GM21717 (cell line): ENCODE data around the gene TBC1D13.
A peak's percentile ranks its signal among the peaks of the same experiment; 100 is the strongest.
"Not testable (repeated sequence)": the region's sequence is repeated elsewhere in the genome, so short reads cannot be mapped to it uniquely, and the experiment has no call there.

Experiments used
- ATAC-seq: cut with Tn5 transposase; IDR thresholded peaks from one replicate; pipeline ENCODE4 v1.9.1; 2021; ENCODE audit warnings: mild to moderate bottlenecking, moderate library complexity; ENCODE audit not compliant: unreplicated experiment

The TBC1D13 gene

DNA sequence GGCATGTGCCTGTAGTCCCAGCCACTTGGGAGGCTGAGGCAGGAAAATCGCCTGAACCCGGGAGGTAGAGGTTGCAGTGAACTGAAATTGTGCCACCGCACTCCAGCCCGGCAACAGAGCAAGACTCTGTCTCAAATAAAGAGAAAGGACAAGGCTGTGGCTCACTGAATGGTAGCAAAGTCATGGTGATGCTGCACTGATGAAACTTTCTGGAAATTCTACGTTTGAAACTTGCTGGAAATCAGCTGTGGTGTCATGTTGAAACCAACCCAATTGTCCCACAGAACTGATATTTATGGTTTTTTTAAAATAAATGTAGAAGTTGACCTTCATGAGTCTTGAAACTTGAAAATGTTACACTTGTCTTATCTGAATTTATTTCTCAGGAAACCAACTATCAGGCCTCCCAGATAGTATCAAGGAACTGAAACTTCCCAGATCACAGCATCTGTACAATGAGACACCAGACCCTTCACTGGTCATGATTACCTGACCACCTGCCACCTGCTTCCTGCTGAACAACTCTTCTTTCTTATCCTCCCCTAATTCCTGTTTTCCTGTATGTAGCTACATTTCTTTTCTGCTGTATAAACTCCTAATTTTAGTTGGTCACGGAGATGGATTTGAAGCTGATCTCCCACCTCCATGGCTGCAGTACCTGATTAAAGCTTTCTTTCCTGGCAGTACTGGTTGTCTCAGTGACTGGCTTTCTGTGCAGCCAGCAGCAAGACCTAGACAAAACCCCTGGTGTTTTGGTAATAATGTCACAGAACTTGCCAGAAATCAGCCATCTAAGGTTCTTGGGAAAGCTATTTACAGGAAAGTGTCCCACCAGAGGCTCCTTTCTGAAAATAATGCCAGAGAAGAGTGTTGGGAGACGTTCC lies 5.6 kb upstream of the TBC1D13 start:
- ATAC-seq = no peak

DNA sequence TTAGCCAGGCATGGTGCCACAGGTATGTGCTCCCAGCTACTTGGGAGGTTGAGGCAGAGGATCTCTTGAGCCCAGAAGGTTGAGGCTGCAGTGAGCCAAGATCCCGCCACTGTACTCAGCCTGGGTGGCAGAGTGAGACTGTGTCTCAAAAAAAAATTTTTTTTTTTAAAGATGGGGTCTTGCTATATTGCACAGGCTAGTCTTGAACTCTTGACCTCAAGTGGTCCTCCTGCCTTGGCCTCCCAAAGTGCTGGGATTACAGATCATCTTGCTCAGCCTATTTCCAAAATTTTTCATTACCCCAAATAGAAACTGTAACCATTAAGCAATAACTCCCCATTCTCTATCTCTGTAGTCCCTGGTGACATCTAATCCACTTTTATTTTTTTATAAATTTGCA lies 4.4 kb upstream of the TBC1D13 start:
- ATAC-seq = no peak

DNA sequence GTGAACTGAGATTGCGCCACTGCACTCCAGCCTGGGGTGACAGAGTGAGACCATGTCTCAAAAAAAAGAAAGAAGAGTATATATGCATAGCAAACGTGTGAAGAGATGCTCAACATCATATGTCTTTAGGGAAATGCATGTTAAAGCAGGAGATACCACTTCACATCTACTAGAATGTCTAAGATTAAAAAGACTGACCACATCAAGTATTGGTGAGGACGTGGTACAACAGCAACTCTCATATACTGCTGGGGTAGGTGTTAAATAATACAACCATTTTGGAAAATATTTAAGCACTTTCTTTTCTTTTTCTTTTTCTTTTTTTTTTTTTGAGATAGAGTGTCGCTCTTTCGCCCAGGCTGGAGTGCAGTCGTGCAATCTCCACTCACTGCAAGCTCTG lies 1.6 kb upstream of the TBC1D13 start:
- no peak for ATAC-seq

DNA sequence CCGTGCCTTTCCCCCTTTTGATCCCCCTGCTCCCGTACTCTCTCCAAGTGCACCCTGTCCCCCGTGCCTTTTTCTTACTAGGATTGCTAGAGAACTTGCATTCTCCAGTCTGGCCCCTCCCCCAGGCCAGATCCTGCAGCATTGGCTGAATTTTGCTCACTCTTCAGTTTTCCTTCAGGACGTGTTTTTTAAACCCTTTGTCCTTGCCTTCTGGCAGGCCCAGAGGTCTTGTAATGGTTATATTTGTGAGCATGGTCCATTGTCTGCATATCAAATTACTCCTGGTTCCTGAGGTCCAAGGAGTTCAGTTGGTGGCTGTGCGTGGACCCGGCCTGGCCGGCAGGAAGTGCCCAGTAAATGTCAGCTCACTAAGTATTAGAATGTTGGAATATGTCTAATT lies 606 bp downstream of the TBC1D13 start:
- no peak for ATAC-seq

GRCh38 chr9:128788445-128788844 lies 1.4 kb downstream of the TBC1D13 start:
- ATAC-seq = no peak

DNA sequence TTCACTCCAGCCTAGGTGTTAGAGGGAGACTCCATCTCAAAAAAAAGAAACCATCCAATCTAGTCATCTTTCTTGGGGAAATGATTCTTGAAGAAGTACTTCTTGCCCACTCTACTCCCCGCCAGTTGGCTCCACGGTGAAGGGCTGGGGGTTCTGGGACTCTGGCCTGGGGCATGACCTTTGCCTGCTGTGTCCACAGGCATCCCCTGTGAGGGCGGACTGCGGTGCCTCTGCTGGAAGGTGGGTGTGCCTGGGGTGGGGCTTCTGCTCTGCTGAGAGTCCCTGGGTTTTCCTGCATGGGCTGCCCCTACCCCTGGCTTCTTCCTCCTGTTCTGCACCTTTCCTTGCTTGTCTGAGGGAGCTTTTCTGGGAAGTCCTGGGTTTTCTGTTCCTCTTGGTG lies 3.5 kb downstream of the TBC1D13 start:
- ATAC-seq = no peak

DNA sequence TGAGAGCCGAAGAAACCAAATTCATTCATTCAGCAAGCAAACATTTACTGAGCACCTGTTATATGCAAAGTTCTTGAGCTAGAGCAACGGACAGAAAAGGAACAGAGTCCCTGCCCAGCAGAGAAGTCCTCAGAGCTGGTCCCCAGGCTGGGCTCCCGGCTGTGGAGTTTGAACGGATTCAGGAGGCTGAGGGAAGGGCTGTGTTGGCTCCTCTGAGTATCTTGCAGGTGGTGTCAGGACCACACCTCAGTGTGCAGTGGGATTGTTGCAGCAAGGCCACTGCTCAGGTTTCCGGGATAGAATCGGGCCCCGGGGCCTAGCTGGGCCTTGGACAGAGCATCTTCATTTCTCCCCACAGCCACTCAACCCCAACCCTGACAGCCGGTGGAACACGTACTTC lies 5.1 kb downstream of the TBC1D13 start:
- ATAC-seq = no peak

- no peak for ATAC-seq
These were observed 6.1 kb downstream of the TBC1D13 start for GRCh38 chr9:128792978-128793686.

DNA sequence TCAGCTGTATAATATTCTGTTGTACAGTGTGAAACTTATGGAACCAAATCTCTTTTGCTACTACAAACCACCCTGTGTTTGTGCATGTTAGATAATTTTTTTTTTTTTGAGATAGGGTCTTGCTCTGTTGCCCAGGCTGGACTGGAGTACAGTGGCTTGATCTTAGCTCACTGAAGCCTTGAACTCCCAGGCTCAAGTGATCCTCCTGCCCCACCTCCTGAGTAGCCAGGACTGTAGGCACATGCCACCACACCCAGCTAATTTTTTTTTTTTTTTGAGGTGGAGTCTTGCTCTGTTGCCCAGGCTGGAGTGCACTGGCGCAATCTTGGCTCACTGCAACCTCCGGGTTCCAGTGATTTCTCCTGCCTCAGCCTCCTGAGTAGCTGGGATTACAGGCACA lies 7.9 kb downstream of the TBC1D13 start:
- ATAC-seq = not testable (repeated sequence)

DNA sequence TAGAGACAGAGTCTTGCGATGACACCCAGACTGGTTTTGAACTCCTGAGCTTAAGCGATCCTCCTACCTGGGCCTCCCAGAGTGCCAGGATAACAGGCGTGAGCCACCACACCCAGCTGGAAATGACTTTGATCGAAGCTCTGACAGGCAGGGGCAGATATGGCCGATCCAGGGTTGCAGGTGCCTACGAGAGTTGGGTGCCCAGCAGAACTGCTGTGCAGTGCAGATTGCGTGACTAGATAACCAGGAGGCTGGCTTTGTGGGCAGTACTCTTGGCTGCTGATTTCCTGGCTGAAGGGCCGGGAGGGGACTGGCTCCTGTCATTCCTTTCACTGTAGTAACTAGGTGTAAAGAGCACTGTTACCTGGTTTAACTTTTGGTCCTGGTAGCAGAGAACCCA lies 11.8 kb downstream of the TBC1D13 start:
- no peak for ATAC-seq

- no peak for ATAC-seq
These were observed 13.0 kb downstream of the TBC1D13 start for GRCh38 chr9:128800061-128800460.

GRCh38 chr9:128802482-128802881 lies 15.4 kb downstream of the TBC1D13 start:
- no peak for ATAC-seq

- no peak for ATAC-seq
These were observed 18.6 kb downstream of the TBC1D13 start for GRCh38 chr9:128805661-128806060.

DNA sequence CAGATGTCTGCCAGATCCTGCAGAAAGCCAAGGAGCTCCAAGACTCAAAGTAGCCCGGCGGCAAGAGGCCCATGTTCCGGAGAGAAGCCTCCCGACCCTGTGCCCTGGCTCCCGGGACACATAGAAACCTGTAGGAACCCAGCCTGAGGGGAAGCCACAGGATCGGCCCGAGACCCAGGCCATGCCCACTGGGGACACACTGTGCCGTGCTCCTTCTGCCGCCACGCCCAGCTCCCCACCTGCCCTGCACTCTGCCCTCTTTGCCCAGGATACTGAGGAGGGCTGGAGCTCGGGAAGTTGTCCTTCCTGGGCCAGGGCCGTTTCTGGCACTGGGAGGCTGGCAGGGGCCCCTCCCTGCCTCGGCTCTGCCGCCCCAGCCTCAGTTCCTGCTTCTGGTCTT lies 20.8 kb downstream of the TBC1D13 start:
- no peak for ATAC-seq

GRCh38 chr9:128808543-128808942 lies 21.5 kb downstream of the TBC1D13 start:
- ATAC-seq = no peak

DNA sequence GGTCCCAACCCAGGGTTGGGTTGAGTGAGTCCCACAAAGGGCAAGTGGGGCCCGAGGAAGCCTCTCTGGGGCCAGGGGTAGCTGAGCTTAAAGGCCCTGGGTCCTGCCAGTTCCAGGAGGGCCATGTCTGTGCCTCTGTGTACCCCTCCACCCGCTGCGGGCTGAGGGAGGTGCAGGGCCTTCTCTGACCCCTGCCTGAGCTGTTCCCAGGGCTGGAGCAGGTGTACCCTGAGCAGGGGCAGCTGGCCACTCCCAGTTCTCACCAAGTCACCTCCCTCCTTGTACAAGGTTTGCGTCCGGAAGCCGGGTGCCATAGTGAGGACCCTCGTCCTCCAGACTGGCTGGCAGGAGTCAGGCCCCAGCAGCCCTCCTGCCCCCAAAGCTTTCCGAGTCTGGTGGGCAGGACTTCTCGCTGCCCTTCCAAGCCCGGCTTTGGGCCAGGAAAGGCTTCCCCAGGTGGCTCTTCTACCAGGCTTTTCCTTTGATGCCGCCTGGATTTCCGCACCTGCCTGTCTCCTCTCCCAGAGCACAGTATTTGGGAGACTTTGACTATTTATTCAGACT lies 22.1 kb downstream of the TBC1D13 start:
- ATAC-seq = no peak

- no peak for ATAC-seq
These were observed 22.8 kb downstream of the TBC1D13 start for GRCh38 chr9:128809831-128810230.

DNA sequence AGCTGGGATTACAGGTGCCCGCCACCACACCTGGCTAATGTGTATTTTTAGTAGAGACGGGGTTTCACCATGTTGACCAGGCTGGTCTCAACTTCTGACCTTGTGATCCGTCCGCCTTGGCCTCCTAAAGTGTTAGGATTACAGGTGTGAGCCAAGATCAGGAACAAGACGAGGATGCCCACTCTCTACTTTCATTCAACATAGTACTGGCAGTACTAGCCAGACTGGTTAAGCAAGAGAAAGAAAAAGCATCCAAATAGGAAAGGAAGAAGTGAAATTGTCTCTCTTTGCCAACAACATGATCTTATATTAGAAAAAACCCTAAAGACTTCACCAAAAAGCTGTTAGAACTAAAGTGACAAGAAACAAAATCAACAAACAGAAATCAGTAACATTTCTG lies 23.8 kb downstream of the TBC1D13 start:
- ATAC-seq = no peak

DNA sequence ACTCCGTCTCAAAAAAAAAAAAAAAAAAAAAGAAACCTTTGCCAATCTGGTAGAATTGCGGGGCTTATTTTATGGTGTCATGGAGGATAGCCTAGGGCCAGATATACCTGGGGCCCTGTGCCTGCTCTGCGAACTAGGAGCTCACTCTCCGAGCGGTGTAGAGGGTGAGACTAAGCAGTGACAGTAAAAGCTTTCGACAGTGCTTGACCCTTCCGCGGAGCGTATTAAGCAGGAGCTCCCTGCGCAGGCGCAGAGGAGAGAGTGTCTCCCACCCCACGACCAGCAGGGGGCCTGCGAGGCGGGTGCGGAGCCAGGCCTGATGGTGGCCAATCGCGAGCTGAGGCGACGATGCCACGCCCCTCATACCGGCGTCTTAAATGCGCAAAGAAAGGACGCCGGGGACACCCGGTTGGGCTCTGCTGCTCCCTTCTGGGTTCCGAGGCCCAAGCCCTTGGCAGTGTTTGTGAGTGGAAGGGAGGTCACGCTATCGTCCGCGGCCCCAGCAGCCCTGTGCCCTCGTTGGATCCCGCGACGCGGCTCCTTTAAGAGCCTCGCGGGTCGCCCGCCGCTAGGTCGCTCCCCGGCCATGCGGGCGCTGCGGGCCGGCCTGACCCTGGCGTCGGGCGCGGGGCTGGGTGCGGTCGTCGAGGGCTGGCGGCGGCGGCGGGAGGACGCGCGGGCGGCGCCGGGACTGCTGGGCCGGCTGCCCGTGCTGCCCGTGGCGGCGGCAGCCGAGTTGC lies 31.2 kb downstream of the TBC1D13 start, which contains the start of gene ENDOG:
ENDOG (plus strand) TSS at position 402 of the 740 bp plus-strand sequence; CDS start at position 587, 185 bp downstream.
- peak; percentile 86 for ATAC-seq

DNA sequence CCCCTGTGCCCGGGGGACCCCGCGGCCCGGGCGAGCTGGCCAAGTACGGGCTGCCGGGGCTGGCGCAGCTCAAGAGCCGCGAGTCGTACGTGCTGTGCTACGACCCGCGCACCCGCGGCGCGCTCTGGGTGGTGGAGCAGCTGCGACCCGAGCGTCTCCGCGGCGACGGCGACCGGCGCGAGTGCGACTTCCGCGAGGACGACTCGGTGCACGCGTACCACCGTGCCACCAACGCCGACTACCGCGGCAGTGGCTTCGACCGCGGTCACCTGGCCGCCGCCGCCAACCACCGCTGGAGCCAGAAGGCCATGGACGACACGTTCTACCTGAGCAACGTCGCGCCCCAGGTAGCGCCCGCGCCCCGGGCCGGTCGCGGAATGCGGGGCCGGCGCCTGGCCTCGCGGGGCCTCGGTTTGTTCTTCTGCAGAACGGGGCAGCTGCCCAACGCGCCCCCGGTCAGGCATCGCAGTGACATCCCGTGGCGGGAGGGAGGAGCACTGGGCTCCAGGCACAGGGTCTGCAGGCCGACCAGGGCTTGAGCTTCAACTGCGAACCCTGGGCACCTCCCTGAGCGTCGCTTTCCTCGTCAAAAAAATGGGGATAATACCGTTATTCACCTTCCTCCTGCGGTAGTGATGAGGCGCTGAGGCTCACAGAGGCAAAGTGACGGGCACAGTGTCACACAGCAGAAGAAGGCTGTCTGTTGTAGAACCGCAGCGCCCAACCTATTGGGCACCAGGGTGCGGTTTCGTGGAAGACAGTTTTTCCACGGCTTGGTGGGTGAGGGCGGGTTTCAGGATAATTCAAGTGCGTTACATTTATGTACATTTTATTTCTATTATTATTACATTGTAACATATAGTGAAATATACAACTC lies 32.0 kb downstream of the TBC1D13 start:
- ATAC-seq = peak; percentile 31
